ENCODE results near the gene ARF6.
"Not testable (repeated sequence)": the region's sequence is repeated elsewhere in the genome, so short reads cannot be mapped to it uniquely, and the experiment has no call there.

The ARF6 gene

DNA sequence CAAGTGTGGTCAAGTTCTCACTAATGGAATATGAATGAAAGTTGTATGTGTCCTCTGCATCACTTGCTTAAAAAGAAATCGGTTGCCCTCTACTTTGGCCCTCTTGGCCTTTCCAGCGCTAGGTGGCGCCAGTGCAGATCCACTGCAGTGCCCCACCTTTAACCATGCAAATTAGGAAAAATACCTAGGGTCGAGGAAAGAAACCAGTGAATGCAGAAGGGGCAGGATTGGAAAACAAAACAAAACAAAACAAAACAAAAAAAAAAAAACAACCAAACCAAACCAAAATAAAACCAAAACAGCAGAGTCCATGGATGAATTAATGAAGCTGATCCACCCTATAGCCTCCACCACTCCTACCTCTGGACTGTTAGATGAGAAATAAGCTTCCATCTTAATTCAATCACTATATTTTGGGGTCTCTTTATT is 27.4 kb upstream of the ARF6 start:
- H3K4me3 ChIP-seq (ENCODE audit: low read depth, low read length), result no peak overlapping the region
- DNase-seq (ENCODE audit: low read depth), result peak; percentile 85
- TF ChIP-seq, protein P1, sequence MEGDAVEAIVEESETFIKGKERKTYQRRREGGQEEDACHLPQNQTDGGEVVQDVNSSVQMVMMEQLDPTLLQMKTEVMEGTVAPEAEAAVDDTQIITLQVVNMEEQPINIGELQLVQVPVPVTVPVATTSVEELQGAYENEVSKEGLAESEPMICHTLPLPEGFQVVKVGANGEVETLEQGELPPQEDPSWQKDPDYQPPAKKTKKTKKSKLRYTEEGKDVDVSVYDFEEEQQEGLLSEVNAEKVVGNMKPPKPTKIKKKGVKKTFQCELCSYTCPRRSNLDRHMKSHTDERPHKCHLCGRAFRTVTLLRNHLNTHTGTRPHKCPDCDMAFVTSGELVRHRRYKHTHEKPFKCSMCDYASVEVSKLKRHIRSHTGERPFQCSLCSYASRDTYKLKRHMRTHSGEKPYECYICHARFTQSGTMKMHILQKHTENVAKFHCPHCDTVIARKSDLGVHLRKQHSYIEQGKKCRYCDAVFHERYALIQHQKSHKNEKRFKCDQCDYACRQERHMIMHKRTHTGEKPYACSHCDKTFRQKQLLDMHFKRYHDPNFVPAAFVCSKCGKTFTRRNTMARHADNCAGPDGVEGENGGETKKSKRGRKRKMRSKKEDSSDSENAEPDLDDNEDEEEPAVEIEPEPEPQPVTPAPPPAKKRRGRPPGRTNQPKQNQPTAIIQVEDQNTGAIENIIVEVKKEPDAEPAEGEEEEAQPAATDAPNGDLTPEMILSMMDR (IDR thresholded peaks at IDR 0.05; ENCODE audit: insufficient read depth, low read depth, low read length, missing control alignments), result peak; percentile 82

- DNase-seq (ENCODE audit: low read depth), result peak; percentile 99
- H3K4me3 ChIP-seq (ENCODE audit: low read depth, low read length), result peak overlapping the region; percentile 68
- TF ChIP-seq, protein P1 (IDR thresholded peaks at IDR 0.05; ENCODE audit: insufficient read depth, low read depth, low read length, missing control alignments), result no peak
These were observed 24.8 kb upstream of the ARF6 start for GRCh38 chr14:49867831-49868719.

DNA sequence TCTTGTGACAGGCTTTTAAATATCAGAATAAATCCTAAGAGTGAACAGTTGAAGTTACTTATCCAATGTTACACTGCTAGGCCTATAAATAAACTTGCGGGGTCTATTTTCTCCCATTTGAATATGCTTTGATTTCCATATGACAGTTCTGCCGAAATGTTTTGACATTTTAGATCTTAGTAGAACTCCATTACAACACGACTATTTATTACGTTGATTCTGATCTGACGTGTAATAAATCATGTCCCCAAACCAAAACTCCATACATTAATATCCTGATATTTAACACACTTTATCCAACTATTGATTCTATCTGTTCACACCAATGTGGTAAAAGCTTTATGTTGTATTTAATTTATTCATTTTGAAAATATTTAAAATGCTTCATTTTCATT is 24.2 kb upstream of the ARF6 start:
- peak overlapping the region; percentile 51 for H3K4me3 ChIP-seq (ENCODE audit: low read depth, low read length)
- no peak for DNase-seq (ENCODE audit: low read depth)
- TF ChIP-seq, protein P1 (IDR thresholded peaks at IDR 0.05; ENCODE audit: insufficient read depth, low read depth, low read length, missing control alignments), result no peak

- no peak overlapping the region for H3K4me3 ChIP-seq (ENCODE audit: low read depth, low read length)
- no peak for DNase-seq (ENCODE audit: low read depth)
- TF ChIP-seq, protein P1 (IDR thresholded peaks at IDR 0.05; ENCODE audit: insufficient read depth, low read depth, low read length, missing control alignments), result no peak
These were observed 22.0 kb upstream of the ARF6 start for GRCh38 chr14:49870908-49871307.

GRCh38 chr14:49873548-49873947 is 19.3 kb upstream of the ARF6 start:
- not testable (repeated sequence) for H3K4me3 ChIP-seq (ENCODE audit: low read depth, low read length); DNase-seq (ENCODE audit: low read depth)

- TF ChIP-seq, protein P1 (IDR thresholded peaks at IDR 0.05; ENCODE audit: insufficient read depth, low read depth, low read length, missing control alignments), result no peak
- H3K4me3 ChIP-seq (ENCODE audit: low read depth, low read length), result no peak overlapping the region
- DNase-seq (ENCODE audit: low read depth), result no peak
These were observed 17.2 kb upstream of the ARF6 start for GRCh38 chr14:49875640-49876198.

GRCh38 chr14:49876563-49877127 is 16.2 kb upstream of the ARF6 start:
- no peak overlapping the region for H3K4me3 ChIP-seq (ENCODE audit: low read depth, low read length)
- TF ChIP-seq, protein P1 (IDR thresholded peaks at IDR 0.05; ENCODE audit: insufficient read depth, low read depth, low read length, missing control alignments), result no peak
- no peak for DNase-seq (ENCODE audit: low read depth)

Measured in GM12865 (cell line).